ENCODE results near the gene OR52N5. TPM values are rescaled to one million over a fixed set of nuclear protein-coding genes. Genes with fewer than 3 reads are reported as not detected.
A peak's percentile ranks its signal among the peaks of the same experiment; 100 is the strongest.

OR52N5 gene
- total and polyA plus RNA-seq, 9 of the 15 experiments (the other 6 are each of a cell fraction or from before 2014, with no cell fraction given) = not detected

DNA sequence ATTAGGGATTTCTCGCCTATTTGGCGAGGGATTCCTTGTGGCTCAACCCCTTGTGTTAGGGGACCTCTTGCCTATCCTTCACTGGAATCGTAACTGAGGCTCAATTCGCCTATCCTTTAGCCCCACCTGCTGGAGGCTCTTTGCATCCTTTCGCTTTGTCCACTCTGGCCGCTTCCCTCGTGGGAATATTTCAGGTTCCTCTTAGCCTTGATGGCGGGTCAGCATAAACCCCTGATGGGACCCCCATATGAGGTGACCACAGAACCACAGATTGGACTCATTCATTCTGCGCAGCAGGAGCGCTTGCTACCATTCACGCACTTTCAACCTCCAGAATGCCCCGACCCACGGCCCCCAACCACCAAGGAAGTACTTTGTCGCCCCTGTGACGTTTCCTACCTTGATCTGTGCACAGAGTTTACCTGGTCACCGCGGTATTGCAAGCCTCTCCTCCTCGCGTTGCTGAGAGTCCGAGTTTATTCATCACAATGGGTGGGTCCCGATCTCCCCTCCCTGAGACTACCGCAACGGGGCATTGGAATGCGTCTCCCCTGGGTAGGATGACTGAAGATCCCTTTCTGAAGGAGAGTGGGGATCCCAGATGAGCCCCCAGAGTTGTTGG, 25.5 kb upstream of the OR52N5 start, which contains the start of gene OR52N2 (continued):
- TF ChIP-seq, protein P1, sequence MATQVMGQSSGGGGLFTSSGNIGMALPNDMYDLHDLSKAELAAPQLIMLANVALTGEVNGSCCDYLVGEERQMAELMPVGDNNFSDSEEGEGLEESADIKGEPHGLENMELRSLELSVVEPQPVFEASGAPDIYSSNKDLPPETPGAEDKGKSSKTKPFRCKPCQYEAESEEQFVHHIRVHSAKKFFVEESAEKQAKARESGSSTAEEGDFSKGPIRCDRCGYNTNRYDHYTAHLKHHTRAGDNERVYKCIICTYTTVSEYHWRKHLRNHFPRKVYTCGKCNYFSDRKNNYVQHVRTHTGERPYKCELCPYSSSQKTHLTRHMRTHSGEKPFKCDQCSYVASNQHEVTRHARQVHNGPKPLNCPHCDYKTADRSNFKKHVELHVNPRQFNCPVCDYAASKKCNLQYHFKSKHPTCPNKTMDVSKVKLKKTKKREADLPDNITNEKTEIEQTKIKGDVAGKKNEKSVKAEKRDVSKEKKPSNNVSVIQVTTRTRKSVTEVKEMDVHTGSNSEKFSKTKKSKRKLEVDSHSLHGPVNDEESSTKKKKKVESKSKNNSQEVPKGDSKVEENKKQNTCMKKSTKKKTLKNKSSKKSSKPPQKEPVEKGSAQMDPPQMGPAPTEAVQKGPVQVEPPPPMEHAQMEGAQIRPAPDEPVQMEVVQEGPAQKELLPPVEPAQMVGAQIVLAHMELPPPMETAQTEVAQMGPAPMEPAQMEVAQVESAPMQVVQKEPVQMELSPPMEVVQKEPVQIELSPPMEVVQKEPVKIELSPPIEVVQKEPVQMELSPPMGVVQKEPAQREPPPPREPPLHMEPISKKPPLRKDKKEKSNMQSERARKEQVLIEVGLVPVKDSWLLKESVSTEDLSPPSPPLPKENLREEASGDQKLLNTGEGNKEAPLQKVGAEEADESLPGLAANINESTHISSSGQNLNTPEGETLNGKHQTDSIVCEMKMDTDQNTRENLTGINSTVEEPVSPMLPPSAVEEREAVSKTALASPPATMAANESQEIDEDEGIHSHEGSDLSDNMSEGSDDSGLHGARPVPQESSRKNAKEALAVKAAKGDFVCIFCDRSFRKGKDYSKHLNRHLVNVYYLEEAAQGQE (IDR thresholded peaks at IDR 0.05; ENCODE audit: borderline replicate concordance) = peak; percentile 49; the same call in 1 of the 2 replicates
- TF ChIP-seq, protein P1 (CRISPR knock-in tag; IDR thresholded peaks at IDR 0.05; ENCODE audit: low read depth) = no peak
- TF ChIP-seq ZNF41 (CRISPR knock-in tag; conservative IDR thresholded peaks at IDR 0.05) (no peak), ZNF436 (CRISPR knock-in tag; IDR thresholded peaks at IDR 0.05) (no peak), THRAP3 (IDR thresholded peaks at IDR 0.05; ENCODE audit: borderline replicate concordance) (no peak), PHB (CRISPR knock-in tag; IDR thresholded peaks at IDR 0.05) (no peak), CC2D1A (IDR thresholded peaks at IDR 0.05) (0 out of 2 replicates have a peak, but pooled peaks have one; percentile 18), POLR2A (conservative IDR thresholded peaks at IDR 0.05) (no peak), MCM3 (IDR thresholded peaks at IDR 0.05) (no peak), PCBP2 (IDR thresholded peaks at IDR 0.05; ENCODE audit: low read depth, low read length, poor library complexity, severe bottlenecking) (no peak), SNRNP70 (optimal IDR thresholded peaks at IDR 0.05; ENCODE audit: low read depth, low read length) (no peak)
- TF ChIP-seq, protein P2, sequence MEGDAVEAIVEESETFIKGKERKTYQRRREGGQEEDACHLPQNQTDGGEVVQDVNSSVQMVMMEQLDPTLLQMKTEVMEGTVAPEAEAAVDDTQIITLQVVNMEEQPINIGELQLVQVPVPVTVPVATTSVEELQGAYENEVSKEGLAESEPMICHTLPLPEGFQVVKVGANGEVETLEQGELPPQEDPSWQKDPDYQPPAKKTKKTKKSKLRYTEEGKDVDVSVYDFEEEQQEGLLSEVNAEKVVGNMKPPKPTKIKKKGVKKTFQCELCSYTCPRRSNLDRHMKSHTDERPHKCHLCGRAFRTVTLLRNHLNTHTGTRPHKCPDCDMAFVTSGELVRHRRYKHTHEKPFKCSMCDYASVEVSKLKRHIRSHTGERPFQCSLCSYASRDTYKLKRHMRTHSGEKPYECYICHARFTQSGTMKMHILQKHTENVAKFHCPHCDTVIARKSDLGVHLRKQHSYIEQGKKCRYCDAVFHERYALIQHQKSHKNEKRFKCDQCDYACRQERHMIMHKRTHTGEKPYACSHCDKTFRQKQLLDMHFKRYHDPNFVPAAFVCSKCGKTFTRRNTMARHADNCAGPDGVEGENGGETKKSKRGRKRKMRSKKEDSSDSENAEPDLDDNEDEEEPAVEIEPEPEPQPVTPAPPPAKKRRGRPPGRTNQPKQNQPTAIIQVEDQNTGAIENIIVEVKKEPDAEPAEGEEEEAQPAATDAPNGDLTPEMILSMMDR (IDR thresholded peaks at IDR 0.05 in 2 of 3, conservative IDR thresholded peaks at IDR 0.05 in 1 of 3; ENCODE audit: insufficient read depth in 2 of 3, low read depth in 1 of 3, low read length in 3 of 3) = peak; percentile 48 to 56 (median 53); a peak in 5 of 6 replicates
- TF ChIP-seq, protein P3, sequence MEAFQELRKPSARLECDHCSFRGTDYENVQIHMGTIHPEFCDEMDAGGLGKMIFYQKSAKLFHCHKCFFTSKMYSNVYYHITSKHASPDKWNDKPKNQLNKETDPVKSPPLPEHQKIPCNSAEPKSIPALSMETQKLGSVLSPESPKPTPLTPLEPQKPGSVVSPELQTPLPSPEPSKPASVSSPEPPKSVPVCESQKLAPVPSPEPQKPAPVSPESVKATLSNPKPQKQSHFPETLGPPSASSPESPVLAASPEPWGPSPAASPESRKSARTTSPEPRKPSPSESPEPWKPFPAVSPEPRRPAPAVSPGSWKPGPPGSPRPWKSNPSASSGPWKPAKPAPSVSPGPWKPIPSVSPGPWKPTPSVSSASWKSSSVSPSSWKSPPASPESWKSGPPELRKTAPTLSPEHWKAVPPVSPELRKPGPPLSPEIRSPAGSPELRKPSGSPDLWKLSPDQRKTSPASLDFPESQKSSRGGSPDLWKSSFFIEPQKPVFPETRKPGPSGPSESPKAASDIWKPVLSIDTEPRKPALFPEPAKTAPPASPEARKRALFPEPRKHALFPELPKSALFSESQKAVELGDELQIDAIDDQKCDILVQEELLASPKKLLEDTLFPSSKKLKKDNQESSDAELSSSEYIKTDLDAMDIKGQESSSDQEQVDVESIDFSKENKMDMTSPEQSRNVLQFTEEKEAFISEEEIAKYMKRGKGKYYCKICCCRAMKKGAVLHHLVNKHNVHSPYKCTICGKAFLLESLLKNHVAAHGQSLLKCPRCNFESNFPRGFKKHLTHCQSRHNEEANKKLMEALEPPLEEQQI (IDR thresholded peaks at IDR 0.05) = 0 out of 2 replicates have a peak, but pooled peaks have one; percentile 13
- TF ChIP-seq, protein P4, sequence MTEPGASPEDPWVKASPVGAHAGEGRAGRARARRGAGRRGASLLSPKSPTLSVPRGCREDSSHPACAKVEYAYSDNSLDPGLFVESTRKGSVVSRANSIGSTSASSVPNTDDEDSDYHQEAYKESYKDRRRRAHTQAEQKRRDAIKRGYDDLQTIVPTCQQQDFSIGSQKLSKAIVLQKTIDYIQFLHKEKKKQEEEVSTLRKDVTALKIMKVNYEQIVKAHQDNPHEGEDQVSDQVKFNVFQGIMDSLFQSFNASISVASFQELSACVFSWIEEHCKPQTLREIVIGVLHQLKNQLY (CRISPR knock-in tag; conservative IDR thresholded peaks at IDR 0.05) = no peak

Measured in K562 (cell line).